ENCODE data around the gene RPL27. TPM values are rescaled to one million over a fixed set of nuclear protein-coding genes. Genes with fewer than 3 reads are reported as not detected.
"Not testable (repeated sequence)": the region's sequence is repeated elsewhere in the genome, so short reads cannot be mapped to it uniquely, and the experiment has no call there.

The RPL27 gene
- total and polyA plus RNA-seq, 4 donors, result 188 to 928 (median 442) TPM

DNA sequence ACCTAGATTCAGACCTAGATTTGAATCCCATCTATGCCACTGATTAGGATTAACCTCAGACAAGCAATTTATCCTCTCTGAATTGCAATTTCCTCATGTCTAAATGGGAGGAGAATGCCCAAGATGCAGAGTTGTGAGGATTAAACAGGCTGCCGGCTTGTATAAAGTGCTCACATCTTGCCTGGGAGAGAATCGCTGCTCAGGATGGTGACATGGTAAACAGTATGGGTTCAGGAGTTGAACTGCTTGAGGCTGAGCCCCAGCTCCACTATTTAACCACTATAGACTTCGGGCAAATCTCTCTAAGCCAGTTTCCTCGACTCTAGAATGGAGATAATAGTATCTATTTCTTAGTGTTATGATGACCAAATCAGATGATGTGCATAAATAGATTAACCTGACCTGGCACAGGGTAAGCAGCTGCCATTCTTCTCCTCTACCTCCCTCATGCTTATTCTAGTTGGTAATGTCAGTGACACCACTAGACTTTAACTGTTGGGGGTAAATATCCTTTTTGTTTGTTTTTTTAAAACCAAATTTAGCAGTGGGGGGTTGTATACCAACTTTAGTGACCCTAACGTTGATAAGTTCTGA, 732 bp upstream of the RPL27 start:
- 9% methylated on average over 5 of the region's 5 CpGs for WGBS
- H3K27ac ChIP-seq (ENCODE audit: low read depth in 1 of 2, low read length in 2 of 2), result peak overlapping the region; percentile 61 to 62
- peaks cover 4 to 25% (median 14%) of the 10 kb centered on the region in 4 donors for H3K36me3 ChIP-seq (ENCODE audit: control insufficient read depth in 4 of 4, insufficient read depth in 3 of 4, low read depth in 1 of 4, low read length in 3 of 4)
- H3K27me3 ChIP-seq (ENCODE audit: control insufficient read depth in 4 of 4, insufficient read depth in 4 of 4, low read length in 3 of 4), result no peaks in the 10 kb centered on the region
- peaks cover 8 to 19% (median 15%) of the 10 kb centered on the region in 4 donors for H3K4me1 ChIP-seq (ENCODE audit: control insufficient read depth in 4 of 4, insufficient read depth in 4 of 4, low read length in 3 of 4)
- TF ChIP-seq, protein P1, sequence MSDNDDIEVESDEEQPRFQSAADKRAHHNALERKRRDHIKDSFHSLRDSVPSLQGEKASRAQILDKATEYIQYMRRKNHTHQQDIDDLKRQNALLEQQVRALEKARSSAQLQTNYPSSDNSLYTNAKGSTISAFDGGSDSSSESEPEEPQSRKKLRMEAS (IDR thresholded peaks at IDR 0.05), result no peak
- TF ChIP-seq EGR1 (IDR thresholded peaks at IDR 0.05; ENCODE audit: low read depth in 2 of 2), result no peak
- TF ChIP-seq, protein P2, sequence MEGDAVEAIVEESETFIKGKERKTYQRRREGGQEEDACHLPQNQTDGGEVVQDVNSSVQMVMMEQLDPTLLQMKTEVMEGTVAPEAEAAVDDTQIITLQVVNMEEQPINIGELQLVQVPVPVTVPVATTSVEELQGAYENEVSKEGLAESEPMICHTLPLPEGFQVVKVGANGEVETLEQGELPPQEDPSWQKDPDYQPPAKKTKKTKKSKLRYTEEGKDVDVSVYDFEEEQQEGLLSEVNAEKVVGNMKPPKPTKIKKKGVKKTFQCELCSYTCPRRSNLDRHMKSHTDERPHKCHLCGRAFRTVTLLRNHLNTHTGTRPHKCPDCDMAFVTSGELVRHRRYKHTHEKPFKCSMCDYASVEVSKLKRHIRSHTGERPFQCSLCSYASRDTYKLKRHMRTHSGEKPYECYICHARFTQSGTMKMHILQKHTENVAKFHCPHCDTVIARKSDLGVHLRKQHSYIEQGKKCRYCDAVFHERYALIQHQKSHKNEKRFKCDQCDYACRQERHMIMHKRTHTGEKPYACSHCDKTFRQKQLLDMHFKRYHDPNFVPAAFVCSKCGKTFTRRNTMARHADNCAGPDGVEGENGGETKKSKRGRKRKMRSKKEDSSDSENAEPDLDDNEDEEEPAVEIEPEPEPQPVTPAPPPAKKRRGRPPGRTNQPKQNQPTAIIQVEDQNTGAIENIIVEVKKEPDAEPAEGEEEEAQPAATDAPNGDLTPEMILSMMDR (IDR thresholded peaks at IDR 0.05; ENCODE audit: low read depth, low read length, missing input control), result no peak
- TF ChIP-seq, protein P3, sequence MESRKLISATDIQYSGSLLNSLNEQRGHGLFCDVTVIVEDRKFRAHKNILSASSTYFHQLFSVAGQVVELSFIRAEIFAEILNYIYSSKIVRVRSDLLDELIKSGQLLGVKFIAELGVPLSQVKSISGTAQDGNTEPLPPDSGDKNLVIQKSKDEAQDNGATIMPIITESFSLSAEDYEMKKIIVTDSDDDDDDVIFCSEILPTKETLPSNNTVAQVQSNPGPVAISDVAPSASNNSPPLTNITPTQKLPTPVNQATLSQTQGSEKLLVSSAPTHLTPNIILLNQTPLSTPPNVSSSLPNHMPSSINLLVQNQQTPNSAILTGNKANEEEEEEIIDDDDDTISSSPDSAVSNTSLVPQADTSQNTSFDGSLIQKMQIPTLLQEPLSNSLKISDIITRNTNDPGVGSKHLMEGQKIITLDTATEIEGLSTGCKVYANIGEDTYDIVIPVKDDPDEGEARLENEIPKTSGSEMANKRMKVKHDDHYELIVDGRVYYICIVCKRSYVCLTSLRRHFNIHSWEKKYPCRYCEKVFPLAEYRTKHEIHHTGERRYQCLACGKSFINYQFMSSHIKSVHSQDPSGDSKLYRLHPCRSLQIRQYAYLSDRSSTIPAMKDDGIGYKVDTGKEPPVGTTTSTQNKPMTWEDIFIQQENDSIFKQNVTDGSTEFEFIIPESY (IDR thresholded peaks at IDR 0.05), result no peak
- TF ChIP-seq HNF4A (conservative IDR thresholded peaks at IDR 0.05), result no peak
- TF ChIP-seq RXRA (IDR thresholded peaks at IDR 0.05), result no peak
- TF ChIP-seq JUND (IDR thresholded peaks at IDR 0.05), result no peak
- H3K9me3 ChIP-seq (ENCODE audit: control insufficient read depth in 4 of 4, low read length in 3 of 4), result no peaks in the 10 kb centered on the region
- H3K9ac ChIP-seq (ENCODE audit: low read depth in 1 of 2, low read length in 2 of 2), result peak overlapping the region; percentile 19 to 73
- no peak for DNase-seq (ENCODE audit: low spot score)
- H3K4me3 ChIP-seq (ENCODE audit: low read depth in 1 of 3, low read length in 3 of 3), result peak overlapping the region in 2 of 3 donors; percentile 2 to 14

DNA sequence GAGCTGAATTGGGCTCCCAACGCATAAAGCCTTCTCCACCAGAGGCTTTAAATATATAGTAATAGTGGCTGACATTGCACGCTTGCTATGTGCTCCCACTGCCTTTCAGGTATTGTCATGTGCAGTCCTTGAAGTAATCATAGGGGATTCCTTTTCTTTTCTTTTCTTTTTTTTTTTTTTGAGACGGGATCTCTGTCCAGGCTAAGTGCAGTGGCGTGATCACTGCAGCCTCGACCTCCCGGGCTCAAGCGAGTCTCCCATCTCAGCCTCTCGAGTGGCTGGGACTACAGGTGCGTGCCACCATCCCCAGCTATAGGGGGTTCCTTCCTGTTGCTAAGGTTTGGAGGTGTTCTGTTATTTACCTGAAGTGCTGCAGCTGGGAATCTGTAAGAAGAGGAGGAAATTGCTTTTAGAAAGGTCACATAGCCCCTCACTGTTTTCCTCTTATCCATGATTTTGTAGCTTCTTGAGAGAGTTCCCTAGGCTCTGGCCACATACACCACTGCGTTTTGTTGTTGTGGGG, 845 bp downstream of the RPL27 start:
- no peaks in the 10 kb centered on the region for H3K9me3 ChIP-seq (ENCODE audit: control insufficient read depth in 4 of 4, low read length in 3 of 4)
- peak overlapping the region; percentile 97 to 99 for H3K9ac ChIP-seq (ENCODE audit: low read depth in 1 of 2, low read length in 2 of 2)
- peaks cover 6 to 26% (median 15%) of the 10 kb centered on the region in 4 donors for H3K36me3 ChIP-seq (ENCODE audit: control insufficient read depth in 4 of 4, insufficient read depth in 3 of 4, low read depth in 1 of 4, low read length in 3 of 4)
- peak overlapping the region; percentile 61 to 98 for H3K27ac ChIP-seq (ENCODE audit: low read depth in 1 of 2, low read length in 2 of 2)
- H3K27me3 ChIP-seq (ENCODE audit: control insufficient read depth in 4 of 4, insufficient read depth in 4 of 4, low read length in 3 of 4), result no peaks in the 10 kb centered on the region
- 13% methylated on average over 10 of the region's 10 CpGs for WGBS
- H3K4me3 ChIP-seq (ENCODE audit: low read depth in 1 of 3, low read length in 3 of 3), result peak overlapping the region; percentile 80 to 100 (median 84)
- peaks cover 8 to 19% (median 15%) of the 10 kb centered on the region in 4 donors for H3K4me1 ChIP-seq (ENCODE audit: control insufficient read depth in 4 of 4, insufficient read depth in 4 of 4, low read length in 3 of 4)
- TF ChIP-seq HNF4A (conservative IDR thresholded peaks at IDR 0.05), result no peak
- TF ChIP-seq, protein P3 (IDR thresholded peaks at IDR 0.05), result no peak
- TF ChIP-seq, protein P2 (IDR thresholded peaks at IDR 0.05; ENCODE audit: low read depth, low read length, missing input control), result no peak
- TF ChIP-seq RAD21 (IDR thresholded peaks at IDR 0.05), result no peak
- no peak for TF ChIP-seq SP1 (IDR thresholded peaks at IDR 0.05)
- no peak for TF ChIP-seq NR2F2 (IDR thresholded peaks at IDR 0.05)
- TF ChIP-seq JUND (IDR thresholded peaks at IDR 0.05), result no peak
- TF ChIP-seq RXRA (IDR thresholded peaks at IDR 0.05), result no peak
- no peak for TF ChIP-seq EGR1 (IDR thresholded peaks at IDR 0.05; ENCODE audit: low read depth in 2 of 2)
- TF ChIP-seq, protein P1 (IDR thresholded peaks at IDR 0.05), result no peak
- TF ChIP-seq GABPA (IDR thresholded peaks at IDR 0.05 in 1 of 2, conservative IDR thresholded peaks at IDR 0.05 in 1 of 2), result no peak
- TF ChIP-seq FOXA1 (IDR thresholded peaks at IDR 0.05), result no peak
- TF ChIP-seq TAF1 (conservative IDR thresholded peaks at IDR 0.05), result no peak
- TF ChIP-seq, protein P4, sequence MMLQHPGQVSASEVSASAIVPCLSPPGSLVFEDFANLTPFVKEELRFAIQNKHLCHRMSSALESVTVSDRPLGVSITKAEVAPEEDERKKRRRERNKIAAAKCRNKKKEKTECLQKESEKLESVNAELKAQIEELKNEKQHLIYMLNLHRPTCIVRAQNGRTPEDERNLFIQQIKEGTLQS (IDR thresholded peaks at IDR 0.05), result no peak
- TF ChIP-seq HNF4G (IDR thresholded peaks at IDR 0.05), result no peak
- no peak for TF ChIP-seq YY1 (IDR thresholded peaks at IDR 0.05)
- TF ChIP-seq FOXA2 (IDR thresholded peaks at IDR 0.05), result no peak
- no peak for DNase-seq (ENCODE audit: low spot score)

DNA sequence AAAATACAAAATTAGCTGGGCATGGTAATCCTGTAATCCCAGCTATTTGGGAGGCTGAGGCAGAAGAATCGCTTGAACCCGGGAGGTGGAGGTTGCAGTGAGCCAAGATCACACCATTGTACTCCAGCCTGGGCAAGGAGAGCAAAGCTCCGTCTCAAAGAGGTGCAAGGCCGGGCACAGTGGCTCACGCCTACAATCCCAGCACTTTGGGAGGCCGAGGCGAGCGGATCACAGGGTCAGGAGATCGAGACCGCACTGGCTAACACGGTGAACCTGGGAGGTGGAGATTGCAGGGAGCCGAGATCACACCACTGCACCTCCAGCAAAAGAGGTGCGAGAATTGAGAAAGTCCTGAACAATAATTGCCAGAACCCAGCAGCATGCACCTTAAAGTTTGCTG, 2.7 kb downstream of the RPL27 start:
- Histone ChIP-seq H3K36me3 (ENCODE audit: control insufficient read depth in 4 of 4, insufficient read depth in 3 of 4, low read depth in 1 of 4, low read length in 3 of 4) (peaks cover 6 to 26% (median 15%) of the 10 kb centered on the region in 4 donors), H3K4me1 (ENCODE audit: control insufficient read depth in 4 of 4, insufficient read depth in 4 of 4, low read length in 3 of 4) (peaks cover 8 to 19% (median 15%) of the 10 kb centered on the region in 4 donors)
- H3K27me3 ChIP-seq (ENCODE audit: control insufficient read depth in 4 of 4, insufficient read depth in 4 of 4, low read length in 3 of 4); H3K4me3 ChIP-seq (ENCODE audit: low read depth in 1 of 3, low read length in 3 of 3); H3K9ac ChIP-seq (ENCODE audit: low read depth in 1 of 2, low read length in 2 of 2); DNase-seq (ENCODE audit: low spot score); H3K9me3 ChIP-seq (ENCODE audit: control insufficient read depth in 4 of 4, low read length in 3 of 4); H3K27ac ChIP-seq (ENCODE audit: low read depth in 1 of 2, low read length in 2 of 2): not testable (repeated sequence)
- WGBS, result 95% methylated on average over 13 of the region's 13 CpGs
